GM21447 (cell line): ENCODE measurements around the gene ITGA11.
A peak's percentile ranks its signal among the peaks of the same experiment; 100 is the strongest.

ENCODE experiments used
- ATAC-seq: cut with Tn5 transposase; IDR thresholded peaks from one replicate; pipeline ENCODE4 v1.9.1; 2021; ENCODE audit not compliant: unreplicated experiment

Gene ITGA11

DNA sequence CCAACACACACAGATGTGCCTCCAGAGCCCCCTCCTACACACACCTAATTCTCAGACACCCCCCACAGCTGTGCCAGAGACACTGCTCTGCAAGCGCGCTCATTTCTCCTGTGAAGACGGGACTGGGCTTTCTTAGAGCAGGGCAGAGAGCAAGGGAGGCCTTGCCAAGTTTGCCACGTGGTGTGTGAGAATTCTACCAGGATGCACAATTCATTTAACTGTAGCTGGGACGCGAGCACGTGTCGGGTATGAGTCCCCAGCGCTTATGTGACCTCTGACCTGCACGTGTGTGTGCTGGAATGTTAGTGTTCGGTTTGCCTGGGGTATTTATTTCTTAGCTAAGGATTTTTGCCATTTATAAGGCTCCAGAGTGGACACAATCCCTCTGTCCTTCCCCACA lies 117.4 kb downstream of the ITGA11 start:
- ATAC-seq = no peak

DNA sequence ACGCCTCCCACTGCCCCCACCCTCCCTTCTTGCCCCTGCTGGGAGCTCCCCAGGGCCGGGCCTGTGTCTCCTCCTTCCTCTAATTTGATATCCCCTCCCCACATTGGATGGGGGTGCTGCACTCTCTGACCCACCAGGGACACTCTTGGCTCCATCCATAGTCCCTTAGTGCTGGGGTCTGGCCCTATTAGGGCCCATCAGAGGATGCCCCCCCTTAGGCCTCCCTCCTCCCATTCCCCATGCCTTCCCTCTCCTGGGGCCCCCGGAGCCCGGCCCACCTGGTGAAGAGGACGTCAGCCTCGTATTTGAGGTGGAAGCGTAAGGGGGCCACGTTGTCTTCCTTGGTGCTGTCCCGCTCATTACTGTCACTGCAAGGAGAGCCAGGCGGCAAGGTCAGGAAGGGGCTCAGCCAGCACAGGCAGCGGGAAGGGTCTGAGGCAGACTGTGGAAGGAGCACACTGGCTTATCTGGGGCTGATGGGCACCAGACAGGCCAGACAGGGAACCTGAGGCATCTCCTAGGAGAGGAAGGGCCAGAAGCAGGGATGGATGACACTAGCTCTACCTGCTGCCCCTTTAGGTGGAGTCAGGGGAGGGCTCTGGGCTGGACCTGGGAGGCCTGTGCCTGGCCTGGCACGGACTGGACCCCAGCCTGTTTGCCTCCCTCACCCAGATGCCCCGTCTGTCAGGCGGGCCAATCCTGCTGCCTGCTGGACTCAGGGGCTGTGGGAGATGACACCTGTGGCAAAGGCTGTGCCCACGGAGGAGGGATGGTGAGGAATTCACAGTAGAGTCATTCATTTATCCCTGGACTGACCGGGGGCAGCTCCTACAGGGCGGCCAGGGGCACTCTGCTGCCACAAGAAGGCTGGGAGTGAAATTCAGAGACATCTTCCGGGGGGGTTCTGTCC lies 118.2 kb downstream of the ITGA11 start:
- ATAC-seq = no peak

DNA sequence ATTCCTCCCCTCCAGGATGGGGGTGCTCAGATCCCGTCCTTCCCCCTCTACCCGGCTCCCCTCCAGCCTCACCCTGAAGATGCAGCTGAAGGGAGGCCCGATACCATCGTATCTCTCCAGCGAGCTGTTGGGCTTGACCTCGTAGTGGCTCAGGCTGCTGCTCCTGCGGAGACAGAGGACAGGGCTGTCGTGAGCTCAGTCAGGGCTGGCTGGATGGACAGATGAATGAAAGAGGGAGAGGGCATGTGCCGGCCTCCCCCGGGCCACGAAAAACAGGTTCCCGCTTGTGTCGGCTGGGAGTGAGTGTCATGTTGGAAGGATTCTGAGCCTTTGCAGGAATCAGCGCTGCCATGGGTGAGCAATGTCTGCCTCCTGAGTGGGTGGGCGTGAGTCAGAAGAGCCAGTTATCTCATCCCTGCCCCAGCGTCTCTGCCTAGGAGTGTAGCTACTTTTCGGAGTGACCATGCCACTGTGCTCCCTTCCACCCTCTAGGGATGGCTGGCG lies 119.2 kb downstream of the ITGA11 start:
- no peak for ATAC-seq

DNA sequence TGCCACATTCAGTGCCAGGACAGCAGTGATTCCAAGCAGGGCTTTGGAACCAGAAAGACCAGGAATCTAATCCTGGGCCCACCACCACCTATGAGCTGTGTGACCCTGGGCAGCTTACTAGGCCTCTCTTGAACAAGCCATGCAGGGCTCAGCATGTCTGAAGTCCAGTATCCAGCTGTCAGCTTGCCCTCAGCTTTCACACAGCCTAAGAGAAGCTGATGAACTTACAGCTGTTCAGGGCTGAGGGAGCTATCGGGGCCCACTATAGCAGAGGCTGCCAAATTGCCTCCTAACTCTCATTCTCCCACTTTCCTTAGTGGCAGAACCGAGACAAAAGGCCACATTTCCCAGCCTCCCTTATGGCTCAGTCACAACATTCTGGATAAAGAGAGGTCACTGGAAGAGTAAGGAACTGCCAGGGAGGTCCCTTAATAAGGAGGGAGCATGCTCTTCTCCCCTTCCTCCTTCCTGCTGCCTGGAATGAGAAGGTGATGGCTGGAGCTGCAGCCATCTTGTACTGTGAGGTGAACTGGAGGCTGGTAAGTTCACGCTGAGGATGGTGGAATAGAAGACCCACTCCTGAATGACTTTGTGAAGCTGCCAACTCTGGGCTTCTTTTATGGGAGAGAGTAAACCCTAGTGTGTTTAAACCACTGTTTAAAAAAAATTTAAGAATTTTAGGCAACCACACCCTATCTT lies 120.0 kb downstream of the ITGA11 start:
- ATAC-seq = no peak

- no peak for ATAC-seq
Measured at GRCh38 chr15:68311464-68311835, 120.5 kb downstream of the ITGA11 start.

DNA sequence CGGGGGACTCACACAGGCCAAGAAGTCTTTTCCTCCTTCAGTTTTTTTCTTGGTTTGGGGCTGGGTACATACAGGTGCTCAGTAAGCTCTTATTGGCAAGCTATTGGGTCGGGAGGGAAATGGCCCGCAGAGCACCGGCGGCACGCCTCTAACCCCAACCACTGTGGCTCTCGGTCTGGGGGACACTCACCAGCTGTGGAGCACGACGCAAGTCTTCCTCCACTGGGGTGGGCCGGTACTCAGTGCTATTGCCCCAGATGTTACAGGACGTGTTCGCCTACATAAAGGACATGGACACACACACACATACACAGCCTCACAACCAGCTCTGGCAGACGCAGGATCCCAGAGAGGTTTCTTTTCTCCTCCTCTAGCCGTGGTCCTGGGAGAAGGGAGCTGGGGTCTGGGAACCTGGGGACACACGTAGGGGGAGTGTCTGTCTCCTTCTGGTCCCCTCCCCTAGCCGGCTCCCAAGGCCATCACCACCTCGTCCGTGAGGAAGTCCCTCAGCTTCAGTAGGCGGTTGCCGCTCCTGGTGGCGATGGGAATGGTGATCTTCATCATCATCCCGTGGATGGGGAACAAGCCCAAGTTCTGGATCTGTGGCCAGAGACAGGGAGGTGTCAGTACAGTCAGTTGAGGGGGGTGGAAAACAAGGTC lies 121.0 kb downstream of the ITGA11 start:
- no peak for ATAC-seq

GRCh38 chr15:68310178-68310803 lies 121.7 kb downstream of the ITGA11 start:
- ATAC-seq = no peak

DNA sequence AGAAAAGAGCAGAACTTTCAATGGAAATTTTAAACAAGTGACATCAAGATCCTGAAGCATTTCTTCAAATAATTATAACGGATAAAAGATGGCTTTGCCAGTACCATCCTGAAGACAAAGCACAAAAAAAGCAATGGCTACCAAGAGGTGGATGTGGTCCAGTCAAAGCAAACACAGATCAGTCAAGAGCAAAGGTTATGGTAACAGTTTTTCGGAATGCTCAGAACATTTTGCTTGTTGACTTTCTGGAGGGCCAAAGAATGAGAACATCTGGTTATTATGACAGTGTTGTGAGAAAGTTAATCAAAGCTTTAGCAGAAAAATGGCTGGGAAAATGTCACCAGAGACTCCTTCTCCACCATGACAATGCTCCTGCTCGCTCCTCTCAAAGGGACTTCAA lies 122.9 kb downstream of the ITGA11 start:
- ATAC-seq = no peak

DNA sequence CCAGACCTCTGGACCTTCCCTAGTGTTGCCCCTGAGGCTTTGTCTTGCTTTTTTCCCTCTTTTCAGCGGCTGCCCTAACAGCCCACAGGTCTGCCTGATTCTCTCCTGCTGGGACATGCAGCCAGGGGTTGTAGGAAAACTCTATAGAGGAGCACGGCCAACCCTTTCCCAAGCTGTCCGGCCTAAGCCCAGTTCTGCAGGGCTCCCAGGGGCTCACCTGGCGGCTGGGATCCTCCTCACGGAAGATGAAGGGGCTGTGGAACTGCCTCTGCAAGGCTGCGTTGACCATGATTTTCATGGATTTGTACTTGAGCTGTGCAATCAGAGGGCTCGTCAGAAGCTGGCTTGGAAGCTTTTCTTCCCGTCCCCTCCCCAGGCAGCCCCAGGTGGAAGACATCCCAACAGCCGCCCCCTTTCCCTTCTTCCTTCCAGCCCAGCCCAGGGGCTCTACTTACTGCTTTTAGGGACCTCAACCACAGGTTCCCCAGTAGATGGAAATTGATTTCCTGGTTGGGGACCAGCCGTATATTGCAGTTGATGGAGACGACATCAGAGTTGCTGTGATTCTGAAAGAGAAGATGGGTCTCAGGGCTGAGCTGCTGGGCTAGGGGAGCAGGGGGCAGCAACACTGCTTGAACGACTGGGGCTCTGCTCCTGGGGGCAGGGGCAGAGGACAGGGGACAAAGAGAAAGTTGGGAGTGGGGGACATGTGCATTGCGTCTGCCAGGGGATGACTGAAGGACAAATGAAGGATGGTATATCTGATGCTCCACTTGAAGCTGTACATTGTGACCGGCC lies 124.6 kb downstream of the ITGA11 start:
- no peak for ATAC-seq

DNA sequence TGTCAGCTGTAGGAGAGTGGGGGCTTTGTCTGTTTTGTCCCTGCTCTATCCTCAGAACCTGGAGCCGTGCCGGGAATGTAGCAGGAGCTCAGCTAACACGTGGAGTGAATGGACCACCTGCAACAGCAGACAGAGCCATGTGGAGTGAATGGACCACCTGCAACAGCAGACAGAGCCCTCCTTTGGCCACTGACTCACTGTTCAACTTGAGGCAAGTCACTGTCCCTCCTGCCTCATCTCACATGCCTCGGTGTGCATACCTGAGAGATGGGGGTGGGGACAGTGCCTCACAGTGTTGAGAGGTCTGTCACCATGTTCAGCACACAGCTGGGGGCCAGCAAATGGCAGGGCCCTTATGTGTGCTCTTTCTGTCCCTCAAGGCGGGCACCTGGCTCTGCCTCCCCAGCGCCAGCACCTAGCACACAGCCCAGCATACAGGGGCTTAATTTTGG lies 126.5 kb downstream of the ITGA11 start:
- no peak for ATAC-seq

- no peak for ATAC-seq
Measured at GRCh38 chr15:68304589-68305337, 127.2 kb downstream of the ITGA11 start.

DNA sequence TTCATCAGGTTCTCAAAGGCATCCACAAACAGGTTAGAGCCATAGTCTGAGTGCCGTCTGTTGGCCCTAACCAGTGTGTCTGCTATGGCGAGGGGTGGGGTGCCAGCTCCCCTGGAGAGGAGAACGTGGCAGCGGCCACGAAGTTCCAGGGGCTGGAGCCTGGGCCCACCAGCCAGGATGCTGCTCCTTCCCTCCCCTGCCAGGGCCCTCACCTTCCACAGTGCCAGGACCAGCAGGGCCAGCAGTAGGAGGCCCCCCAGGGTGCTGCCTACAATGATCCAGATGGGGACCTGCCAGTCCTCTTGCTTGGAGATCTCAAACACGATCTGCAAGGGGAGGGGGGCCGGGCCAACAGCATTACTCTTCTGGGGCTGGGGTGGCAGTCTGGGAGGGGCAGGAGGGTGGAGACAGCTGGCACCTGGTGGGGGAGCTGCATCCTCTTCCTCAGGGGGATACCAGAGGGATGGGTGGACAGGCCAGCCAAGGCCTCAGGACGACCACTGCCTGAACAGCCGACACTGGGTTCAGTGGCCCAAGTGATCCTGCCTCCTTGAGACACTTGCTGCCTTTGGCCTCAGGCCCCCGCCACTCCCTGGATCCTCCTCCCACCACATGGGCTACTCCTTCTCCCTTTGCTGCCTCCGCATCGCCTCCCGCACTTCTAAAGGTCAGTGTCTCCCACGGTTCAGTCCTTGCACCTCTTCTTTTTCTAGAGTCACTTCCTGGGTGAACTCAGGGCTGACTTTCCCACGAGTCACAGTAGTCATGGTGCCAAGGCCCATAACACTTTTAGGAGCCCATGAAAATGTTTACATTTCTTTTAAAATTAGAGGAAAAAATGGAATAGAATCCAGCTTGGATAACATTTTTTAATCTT lies 128.2 kb downstream of the ITGA11 start:
- ATAC-seq = no peak

DNA sequence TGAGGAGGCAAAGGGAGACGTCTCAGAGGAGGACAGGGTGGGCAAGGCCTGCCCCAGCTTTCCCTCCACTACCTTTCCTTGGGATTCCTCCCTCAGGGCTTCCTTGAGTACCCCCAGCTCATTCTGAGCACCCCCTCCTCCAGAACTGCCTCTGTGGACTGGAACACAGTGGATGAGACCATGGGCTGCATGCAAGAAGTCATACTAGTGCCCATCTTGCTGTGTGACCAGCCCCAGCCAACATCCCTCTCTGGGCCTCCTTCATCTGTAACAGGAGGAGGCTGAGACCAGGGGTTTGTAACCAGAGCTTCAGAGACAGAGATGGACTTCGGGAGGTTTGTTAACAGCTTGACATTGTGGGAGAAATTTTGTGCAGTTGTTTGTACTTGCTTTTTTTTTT lies 128.8 kb downstream of the ITGA11 start:
- no peak for ATAC-seq

- no peak for ATAC-seq
Measured at GRCh38 chr15:68302729-68303128, 129.2 kb downstream of the ITGA11 start.

GRCh38 chr15:68301301-68301700 lies 130.7 kb downstream of the ITGA11 start:
- ATAC-seq = no peak

DNA sequence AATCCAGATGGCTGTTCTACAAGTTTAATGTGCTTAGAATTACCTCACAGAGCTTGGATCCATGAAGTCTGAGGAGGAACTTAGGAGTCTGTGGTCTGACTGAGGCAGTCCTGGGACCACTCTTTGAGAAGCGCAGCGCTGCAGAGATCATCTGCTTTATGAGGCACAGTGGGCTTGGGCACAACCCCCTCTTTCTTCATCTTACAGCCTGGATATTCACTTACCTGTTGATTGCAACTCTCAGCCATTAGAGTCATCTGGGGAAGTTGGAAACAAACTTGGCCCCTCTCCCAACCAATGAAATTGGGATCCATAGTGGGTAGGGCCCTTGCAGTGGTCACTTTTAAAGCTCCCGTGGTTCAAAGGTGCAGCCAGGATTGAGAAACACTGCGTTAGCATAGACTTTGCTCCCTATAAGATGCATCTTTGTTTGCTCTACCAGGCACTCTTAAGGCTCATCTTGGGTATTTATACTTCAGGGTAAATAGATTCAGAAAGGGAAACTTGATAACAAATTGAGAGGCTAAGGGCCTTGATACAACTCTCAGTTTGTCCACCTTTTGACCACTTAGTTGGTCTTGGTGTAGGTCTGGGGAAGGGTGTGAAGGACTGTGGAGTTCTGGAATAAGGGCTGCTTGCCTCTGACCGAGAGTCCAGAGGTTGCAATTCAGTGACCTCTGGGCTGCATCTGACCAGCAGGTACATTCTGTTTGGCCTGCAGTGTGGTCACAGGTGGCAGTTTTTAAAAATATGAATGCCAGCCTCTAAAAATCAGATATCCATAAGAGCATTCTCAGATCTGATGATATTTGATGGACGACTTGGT lies 131.6 kb downstream of the ITGA11 start:
- no peak for ATAC-seq

DNA sequence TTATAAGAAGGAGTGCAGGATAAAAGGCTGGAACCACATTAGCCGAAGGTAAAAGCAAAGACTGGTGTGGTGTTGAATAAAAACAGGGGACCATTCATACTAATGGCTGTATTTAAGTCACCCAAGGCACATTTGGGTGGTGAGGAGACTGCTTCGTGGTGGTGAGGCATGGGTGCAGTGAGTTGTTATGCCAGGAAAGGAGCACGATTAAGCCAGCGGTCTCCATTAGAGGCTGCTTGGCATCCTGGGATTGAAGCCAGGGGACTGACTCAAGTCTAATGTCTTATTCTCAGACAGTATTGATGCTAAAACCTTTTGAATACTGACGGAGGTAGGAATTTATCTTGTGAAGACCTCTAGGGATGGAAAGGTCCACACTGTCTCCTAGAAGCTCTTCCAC lies 132.5 kb downstream of the ITGA11 start:
- peak; percentile 12 for ATAC-seq

DNA sequence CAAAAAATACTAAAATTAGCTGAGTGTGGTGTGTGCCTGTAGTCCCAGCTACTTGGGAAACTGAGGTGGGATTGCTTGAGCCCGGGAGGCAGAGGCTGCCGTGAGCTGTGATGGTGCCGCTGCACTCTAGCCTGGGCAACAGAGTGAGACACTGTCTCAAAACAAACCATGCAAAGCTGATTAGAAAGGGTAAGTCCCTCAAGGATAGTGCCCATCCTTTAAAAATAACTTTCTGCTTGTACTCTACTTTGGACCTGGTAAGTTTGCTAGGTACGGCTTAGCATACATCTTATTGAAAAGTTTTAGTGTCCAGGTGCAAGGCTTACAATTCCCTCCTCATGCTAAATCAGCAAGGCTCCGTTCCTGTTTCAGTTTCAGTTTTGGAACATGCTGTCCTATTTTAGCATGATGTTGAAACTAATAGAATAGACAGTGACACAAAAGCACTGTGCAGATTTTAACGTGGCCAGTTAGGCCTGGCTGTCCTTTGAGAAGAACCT lies 133.0 kb downstream of the ITGA11 start:
- ATAC-seq = peak; percentile 88
